Lower leg skin (tissue), 4 donors: ENCODE data around the gene LRRC27. TPM values are rescaled to one million over a fixed set of nuclear protein-coding genes. Genes with fewer than 3 reads are reported as not detected.

ENCODE experiments used
- DNase-seq, 2 donors: peaks; one replicate each; pipeline ENCODE4 v3.0.0-alpha.2; 2019; ENCODE audit warnings: low spot score in 2 of 2
- H3K4me3 ChIP-seq: fragments of 200-600 bp; sonication (generic); 2 replicates; pipeline ENCODE4 v1.5.1; 2017; ENCODE audit warnings: mild to moderate bottlenecking, low read depth; ENCODE audit not compliant: poor library complexity, severe bottlenecking
- CTCF ChIP-seq, 3 donors: fragments of 450-650 bp; IDR thresholded peaks; one replicate each; pipeline ENCODE4 v1.5.1; 2016; ENCODE audit warnings: antibody characterized with exemption in 3 of 3, mild to moderate bottlenecking in 3 of 3, moderate library complexity in 2 of 3
- POLR2A ChIP-seq, 2 donors: fragments of 450-650 bp; IDR thresholded peaks; one replicate each; pipeline ENCODE4 v1.6.1; 2016 to 2017; ENCODE audit warnings: antibody characterized with exemption in 2 of 2, mild to moderate bottlenecking in 1 of 2, moderate library complexity in 1 of 2
- WGBS, 2 donors: methylation state at CpG; one replicate each; pipeline ENCODE4 v1.1.5; 2018; 5-methylcytosine and 5-hydroxymethylcytosine counted together
- intact Hi-C: fragments of 100-400 bp; cut with DNase I; formaldehyde crosslinking; loops from one replicate; pipeline ENCODE4 v1.15.0; 2023; ENCODE audit warnings: low total_unique reads
- total RNA-seq, 4 donors: library from RNA; depleted of rRNA; stranded (reverse); fragments of >200 nt; gene quantifications; one replicate each; pipeline ENCODE4 v1.1.0, GENCODE V29; 2016

Gene LRRC27
- total RNA-seq, 4 donors from 2014 or later = 3.1 to 11.3 (median 8.5) TPM

- DNase-seq = no peak
- 87 to 92% methylated on average over 13 of the region's 13 CpGs for WGBS, 2 donors
- intact Hi-C loops = no loop called here
- H3K4me3 ChIP-seq = no peak overlapping the region
- TF ChIP-seq POLR2A (IDR thresholded peaks at IDR 0.05) = no peak
- no peak for TF ChIP-seq CTCF (IDR thresholded peaks at IDR 0.05)
These were observed 23.8 kb downstream of the LRRC27 start for GRCh38 chr10:132355754-132356153.

DNA sequence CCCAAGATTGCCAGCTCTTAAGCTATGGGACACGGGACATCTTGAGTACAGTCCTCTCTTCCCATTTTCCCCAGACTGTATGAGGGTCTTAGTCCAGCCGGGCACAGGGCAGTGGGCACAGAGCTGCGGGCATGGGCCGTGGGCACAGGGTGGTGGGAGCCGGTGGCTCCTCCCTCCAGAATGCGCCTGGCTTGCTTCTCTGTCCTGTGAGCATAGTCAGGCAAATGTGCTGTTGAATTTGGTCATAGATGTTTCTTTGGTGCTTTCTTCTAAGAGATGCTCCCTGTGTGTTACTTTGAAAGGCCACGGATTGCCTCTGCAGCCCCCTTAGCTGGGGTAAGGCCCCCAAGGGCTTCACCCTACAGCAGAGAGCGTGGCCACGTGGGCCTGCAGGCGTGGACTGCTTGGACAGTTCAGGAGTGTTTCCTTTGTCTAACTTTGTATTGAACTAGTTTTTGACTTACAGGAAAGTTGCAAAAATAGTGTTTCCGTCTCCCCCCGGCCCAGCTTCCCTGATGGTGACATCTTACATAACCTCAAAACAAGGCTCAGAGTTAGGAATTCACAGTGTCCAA, 24.7 kb downstream of the LRRC27 start:
- 94 to 95% methylated on average over 12 of the region's 12 CpGs for WGBS, 2 donors
- intact Hi-C loops = no loop called here
- no peak overlapping the region for H3K4me3 ChIP-seq
- DNase-seq = no peak
- no peak for TF ChIP-seq POLR2A (IDR thresholded peaks at IDR 0.05)
- TF ChIP-seq CTCF (IDR thresholded peaks at IDR 0.05) = no peak

GRCh38 chr10:132357286-132358058, 25.5 kb downstream of the LRRC27 start:
- H3K4me3 ChIP-seq = no peak overlapping the region
- 93 to 96% methylated on average over 15 of the region's 15 CpGs for WGBS, 2 donors
- no peak for DNase-seq
- TF ChIP-seq POLR2A (IDR thresholded peaks at IDR 0.05) = no peak
- no peak for TF ChIP-seq CTCF (IDR thresholded peaks at IDR 0.05)
- intact Hi-C loops = no loop called here

DNA sequence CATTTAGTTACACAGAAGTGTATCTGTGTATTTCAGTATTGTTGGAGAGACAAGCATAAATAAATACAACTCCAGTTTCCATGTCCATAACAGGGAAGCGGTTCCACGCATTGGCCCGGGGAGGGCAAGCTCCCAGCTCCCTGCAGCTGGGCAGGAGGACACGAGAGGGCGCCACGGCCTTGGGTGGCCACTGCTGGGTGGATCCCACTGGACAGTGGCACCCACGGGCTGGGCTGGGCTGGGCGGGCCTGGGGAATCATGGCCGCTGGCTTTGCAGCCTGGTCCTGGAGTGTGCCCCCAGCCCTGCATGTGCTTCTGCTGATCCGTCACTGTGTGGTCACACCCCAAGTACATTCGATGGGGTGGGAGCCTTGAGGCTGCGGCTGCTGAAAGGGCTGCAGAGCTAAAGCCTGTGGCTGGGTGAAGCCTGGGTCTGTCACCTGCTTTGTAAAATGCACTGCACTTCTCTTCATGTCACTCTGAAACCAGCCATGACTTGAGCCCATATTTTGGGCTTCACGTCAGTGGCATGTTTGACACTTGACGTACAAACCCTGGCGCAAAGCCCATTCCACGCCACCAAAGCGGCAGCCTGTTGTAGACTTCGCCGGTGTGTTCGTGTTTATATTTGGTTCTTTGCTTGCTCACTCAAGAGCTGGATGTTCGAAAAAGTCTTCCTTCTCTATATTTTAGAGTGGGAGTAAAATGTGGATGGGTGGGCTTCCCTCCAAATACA, 27.5 kb downstream of the LRRC27 start:
- 78 to 94% methylated on average over 19 to 21 of the region's 21 CpGs for WGBS, 2 donors
- intact Hi-C loops = no loop called here
- no peak overlapping the region for H3K4me3 ChIP-seq
- TF ChIP-seq POLR2A (IDR thresholded peaks at IDR 0.05) (no peak), CTCF (IDR thresholded peaks at IDR 0.05) (no peak)
- no peak for DNase-seq

DNA sequence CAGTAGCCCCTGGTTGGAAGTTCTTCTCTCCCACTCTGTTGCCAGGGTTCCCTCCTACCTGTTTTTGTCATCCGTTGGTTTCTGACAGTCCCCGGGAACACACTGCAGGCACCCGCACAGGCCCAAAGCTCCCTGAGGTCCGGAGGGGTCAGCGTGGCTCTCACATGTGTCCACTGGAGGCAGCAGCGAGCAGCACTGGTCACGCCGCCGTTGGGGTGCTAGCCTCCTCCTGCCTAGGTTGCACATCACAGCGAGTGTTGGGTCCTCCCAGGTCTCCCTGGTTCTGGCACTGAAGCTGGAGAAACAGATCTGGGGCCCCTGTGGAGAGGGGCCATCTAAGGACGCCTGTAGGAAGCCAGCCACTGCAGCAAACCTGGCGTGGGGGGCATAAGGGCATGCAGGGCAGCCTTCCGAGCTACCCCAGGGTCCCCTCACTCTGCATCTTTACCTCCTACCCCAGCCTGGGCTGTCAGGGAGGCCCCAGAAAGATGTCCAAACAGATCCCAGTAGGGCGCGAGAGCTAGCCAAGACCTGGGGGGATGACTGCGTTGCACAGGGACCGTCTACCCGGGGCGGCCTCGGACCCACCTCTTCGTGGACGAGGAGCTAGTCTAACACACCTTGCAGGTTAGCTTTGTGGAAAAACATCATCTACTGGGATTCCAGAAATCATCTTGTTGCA, 28.9 kb downstream of the LRRC27 start:
- intact Hi-C loops = no loop called here
- DNase-seq = no peak
- WGBS, 2 donors = 68 to 87% methylated on average over 18 to 22 of the region's 22 CpGs
- H3K4me3 ChIP-seq = no peak overlapping the region
- TF ChIP-seq POLR2A (IDR thresholded peaks at IDR 0.05) (no peak), CTCF (IDR thresholded peaks at IDR 0.05) (no peak)
